GM19238 (cell line): ENCODE data around the gene ZNF141.
"Not testable (repeated sequence)": the region's sequence is repeated elsewhere in the genome, so short reads cannot be mapped to it uniquely, and the experiment has no call there.

Source experiments
- DNase-seq: peaks from one replicate; pipeline ENCODE4 v3.0.0; 2011; ENCODE audit warnings: low spot score; ENCODE audit not compliant: insufficient read length

ZNF141 gene

DNA sequence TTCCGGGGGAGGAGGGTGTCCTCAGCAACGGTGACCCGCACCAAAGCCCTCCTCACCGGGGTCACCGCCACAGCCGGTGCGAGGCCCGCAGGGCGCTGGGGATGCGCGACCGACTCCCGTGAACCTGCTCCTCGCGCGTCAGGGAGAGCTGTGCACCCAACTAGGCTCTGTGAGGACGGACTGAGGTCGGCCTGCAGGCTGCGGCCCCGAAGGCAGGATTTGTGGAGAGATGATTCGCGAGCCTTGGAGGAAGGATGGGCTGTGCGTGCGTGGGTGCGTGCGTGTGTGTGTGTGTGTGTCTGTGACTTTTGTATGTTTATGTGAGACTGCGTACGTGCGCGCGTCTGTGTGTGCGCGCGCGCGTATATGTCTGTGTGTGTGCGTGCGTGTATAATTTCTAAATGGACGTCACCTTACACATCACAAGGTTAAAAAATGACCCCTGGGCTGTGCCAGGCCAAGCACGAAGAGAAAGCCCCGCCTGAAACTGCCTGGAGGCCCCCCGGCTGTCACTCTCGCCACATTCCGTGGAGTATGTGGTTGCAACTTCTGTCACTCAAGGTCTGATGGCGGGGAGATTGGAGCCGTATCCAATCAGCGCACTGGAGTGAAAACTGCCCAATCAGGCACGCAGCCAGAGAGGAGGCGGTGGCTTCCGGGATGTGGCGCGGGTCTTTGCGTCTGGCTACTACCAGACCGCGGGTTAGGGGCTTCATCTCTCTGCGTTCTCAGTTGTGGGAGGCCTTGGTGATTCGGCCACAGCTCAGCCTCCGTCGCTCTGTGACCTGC, at the start of gene ZNF141:
TSS of gene ZNF141 (plus strand) at position 672 of the 789 bp plus-strand sequence. CDS start 170 bp downstream, outside the sequence.
- peak; percentile 98 for DNase-seq

DNA sequence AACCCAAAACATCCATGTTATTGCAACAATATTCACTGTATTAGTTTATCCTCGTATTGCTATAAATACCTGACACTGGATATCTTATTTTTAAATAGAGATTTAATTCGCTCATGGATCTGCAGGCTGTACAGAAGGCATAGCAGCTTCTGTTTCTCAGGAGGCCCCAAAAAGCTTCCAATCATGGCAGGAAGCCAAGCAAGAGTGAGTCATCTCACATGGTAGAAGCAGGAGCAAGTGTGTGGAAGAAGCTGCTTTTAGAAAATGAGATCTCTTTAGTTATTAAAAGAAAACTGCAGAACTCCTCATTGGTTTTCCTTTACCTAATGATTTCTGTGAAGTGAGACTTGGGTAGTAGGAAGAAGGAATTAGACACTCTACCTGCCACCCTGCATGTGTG, 48.7 kb upstream of the ZNF141 start:
- no peak for DNase-seq

DNA sequence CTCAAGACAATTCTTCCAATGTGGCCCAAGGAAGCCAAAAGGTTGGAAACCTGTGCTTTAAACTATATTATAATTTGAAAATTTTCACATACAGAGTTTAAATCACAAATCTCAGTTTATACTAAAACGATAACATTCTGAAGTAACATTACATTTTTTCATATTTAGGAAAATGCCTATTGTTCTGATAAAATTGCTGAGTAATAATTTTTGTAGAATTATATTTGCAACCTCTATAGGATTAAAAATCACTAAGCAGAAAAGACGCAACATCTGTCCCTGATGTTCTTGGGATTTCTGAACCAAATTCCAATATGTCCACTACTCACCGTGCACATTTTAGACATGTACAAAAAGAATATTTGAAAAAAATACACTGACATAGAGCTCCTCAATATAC, 42.9 kb upstream of the ZNF141 start:
- DNase-seq: no peak

DNA sequence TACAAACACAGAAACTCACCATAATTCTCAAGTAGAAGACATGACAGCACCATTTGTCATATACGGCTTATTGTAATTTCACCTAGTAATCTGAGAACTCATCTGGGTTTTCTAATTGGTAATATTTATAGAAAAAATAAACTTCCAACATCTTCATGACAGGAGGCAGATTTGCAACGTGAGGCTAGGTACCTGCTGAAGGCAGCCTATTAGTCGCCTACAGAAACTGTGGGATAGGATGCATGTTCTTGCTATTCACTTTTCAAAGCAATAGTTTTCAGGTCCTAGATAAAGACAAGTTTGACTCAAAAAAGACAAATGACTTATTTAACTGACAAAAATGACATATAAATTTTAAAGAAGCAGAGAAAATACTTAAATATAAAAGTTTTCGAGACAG, 35.2 kb upstream of the ZNF141 start:
- DNase-seq: no peak

DNA sequence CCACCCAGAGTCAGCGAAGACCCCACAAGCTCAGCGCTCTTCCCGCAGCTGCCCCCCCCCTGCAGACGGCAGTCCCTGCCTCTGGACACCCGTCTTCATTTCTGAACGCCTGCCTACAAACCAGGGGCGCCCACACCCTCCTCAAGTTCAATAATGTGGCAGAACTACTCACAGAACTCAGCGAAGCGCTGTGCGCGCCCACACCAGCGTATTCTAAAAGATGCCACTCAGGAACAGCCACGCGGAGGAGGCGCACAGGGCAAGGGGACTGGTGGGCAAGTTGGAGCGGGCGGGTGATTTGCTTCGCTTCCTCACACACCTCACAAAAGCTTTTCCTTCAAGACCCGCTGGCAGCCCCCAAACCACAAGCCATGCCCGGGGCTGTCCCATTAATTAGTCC, 33.1 kb upstream of the ZNF141 start:
- not testable (repeated sequence) for DNase-seq

DNA sequence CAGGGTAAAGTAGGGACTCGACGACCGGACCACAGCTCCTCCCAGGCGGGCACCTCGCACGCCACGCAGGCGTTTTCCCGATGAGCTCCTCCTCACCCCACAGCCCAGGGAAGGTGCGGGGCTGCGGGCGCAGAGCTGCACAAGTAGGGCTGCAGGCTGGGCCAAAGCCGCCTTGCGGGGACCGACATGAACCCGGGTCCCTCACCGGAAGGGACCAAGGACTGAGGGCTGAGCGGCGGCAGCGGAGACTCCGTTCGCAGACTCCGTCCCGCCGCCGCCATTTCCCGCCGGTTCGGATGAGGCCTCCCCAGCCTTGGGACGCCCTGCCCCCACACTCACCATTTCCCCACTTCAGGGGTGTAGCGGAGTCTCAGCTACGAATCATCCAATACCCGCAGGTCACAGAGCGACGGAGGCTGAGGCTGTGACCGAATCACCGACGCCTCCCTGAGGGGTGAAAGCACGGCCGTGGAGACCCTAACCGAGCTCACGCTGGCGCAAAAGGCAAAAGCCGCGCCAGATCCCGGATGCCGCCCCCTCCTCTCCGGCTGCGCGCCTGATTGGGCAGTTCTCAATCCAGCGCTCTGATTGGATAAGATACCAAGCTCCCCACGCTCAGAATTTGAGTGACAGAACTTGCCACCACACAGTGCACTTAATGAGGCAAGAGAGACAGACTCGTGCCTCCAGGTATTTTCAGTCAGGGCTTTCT, 32.5 kb upstream of the ZNF141 start, which contains the start of gene ZNF732:
TSS of gene ZNF732 (minus strand) at position 506 of the 712 bp plus-strand sequence. CDS start at position 342, 164 bp downstream.
- DNase-seq: no peak

DNA sequence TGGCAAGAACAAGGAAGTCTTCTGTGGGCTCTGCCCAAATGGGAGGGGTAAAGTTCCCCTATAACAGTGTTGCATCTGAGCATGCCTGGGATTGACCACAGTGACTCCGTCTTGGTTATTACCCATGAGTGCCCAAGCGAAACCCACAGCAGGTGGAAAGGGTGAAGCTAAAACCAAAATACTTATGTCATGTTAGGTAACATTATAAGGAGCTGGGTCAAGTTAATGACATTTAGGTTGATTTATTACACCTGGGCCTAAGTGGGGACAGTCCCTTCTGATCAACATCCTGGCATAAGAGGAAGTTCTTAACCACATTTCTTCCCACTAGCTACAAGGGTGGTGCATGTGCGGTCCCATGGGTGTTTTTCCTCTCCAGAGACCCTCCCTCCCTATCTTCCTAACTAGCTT, 31.1 kb upstream of the ZNF141 start:
- no peak for DNase-seq

DNA sequence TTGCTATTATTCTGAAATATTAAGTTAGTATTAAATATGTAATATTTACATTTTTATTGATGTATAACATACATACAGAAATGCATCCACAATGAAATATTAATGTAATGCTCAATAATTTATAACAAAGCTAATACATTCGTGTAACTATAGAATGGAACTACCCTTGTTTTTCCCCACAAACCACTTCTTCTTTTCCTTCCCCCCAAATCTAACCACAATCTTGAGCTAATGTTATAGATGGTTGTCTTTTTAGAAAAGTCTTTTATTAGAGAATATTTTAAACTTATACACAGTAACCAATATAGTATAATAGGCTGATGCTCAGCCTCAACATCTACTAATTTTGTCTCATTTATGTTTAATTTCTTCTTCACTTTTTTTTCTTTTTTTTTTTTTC, 27.8 kb upstream of the ZNF141 start:
- no peak for DNase-seq

DNA sequence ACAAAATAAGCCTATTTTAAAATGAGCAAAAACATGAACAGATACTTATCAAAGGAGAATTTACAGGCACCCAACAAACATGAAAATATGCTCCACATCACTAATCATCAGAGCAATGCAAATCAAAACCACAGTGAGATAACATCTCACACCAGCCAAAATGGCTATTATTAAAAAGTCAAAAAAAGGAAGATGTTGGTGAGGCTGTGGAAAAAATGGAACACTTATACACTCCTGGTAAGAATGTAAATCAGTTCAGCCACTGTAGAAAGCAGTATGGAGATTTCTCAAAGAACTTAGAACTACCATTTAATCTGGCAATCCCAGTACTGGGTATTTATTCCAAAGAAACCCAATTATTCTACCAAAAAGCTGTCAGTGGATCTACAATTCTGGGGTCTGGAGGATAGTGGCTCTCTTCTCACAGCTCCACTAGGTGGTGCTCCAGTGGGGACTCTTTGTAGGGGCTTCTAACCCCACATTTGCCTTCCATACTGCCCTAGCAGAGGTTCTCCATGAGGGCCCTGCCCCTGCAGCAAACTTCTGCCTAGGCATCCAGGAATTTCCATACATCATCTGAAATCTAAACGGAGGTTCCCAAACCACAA, 23.2 kb upstream of the ZNF141 start:
- no peak for DNase-seq

DNA sequence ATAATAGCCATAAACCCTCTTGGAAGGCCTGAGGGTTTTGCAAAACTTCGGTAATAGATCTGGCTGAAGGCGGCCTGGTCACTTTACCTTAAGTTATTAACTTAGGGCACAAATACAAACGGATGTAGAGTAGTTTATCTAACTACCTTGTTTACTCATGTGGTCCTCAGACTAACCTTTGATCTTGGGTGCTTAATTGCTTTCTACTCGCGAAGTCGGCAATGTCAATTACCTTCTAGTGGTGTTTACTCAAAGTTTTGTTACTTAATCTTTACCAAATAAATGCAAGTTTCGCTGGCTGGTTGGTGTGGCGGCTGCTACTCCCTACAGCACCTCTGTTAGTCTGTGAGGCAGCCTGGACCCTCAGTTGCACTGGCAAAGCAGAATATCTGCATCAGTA, 8.9 kb upstream of the ZNF141 start:
- DNase-seq: no peak

DNA sequence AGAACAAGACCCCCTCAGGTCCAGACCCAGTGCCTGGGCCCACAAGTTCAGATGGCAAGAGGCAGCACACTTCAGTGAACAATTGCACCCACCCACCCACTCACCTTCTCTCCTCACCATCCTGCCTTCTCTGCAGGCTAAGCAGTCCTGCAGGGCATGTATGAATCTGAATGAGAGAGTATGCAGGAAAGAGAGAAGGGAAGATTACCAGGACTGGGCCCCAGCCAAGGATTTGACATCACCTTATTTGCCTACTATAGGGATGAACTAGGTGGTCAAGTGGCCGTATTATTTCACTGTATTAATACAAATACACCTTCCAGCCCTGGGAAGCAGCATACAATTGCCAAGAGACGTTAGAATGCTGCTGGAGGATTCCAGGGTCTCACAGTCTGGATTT, 2.1 kb upstream of the ZNF141 start:
- no peak for DNase-seq

DNA sequence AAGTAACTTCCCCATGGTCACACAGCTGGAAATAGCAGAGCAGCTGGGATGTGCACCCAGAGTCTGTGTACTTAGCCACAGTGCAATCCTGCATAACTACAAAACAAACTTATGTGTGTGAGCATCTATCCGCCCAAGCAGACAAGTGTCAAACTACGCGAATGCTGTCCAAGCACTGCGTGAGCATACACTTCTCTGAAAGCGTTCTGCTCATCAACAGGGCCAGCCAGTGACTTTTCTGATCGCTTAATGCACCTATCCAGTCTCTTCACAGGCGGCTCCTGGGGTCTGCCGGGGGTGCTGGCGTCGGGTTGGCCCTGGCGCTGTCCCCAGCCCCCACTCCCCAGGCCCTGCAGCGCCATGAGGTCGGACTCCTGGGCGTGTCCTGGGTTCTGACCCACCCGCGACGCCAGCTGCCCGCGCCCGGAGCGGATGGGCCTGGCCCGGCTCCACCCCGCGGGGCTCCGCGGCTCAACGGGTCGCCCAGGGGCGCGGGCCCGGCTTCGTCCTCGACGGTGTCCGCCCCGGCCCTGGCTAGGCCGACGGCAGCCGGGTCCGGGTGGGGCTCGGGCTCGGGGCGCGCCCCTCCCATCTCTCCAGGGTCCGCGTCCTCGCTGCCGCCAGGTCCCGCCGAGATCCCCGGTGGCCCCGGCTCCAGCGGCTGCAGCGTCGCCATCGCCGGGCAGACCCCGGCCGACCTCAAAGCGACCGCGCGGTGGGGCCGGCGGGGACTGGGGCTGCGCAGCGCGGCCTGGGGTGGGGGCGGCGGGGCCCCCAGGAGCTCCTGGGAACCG, 1.3 kb upstream of the ZNF141 start:
- no peak for DNase-seq

DNA sequence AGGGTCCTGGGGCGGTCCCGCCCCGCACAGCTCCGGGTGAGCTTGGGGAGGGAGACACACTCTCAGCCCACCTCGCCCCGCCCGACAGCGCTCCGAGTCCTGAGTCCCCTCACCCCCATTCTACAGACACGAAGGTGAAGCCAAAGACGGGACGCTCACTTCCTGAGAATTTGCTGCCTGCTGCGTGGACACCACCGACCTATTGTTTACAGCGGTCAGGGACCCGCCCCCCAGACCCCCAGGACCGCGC, 796 bp upstream of the ZNF141 start:
- DNase-seq: peak; percentile 13

DNA sequence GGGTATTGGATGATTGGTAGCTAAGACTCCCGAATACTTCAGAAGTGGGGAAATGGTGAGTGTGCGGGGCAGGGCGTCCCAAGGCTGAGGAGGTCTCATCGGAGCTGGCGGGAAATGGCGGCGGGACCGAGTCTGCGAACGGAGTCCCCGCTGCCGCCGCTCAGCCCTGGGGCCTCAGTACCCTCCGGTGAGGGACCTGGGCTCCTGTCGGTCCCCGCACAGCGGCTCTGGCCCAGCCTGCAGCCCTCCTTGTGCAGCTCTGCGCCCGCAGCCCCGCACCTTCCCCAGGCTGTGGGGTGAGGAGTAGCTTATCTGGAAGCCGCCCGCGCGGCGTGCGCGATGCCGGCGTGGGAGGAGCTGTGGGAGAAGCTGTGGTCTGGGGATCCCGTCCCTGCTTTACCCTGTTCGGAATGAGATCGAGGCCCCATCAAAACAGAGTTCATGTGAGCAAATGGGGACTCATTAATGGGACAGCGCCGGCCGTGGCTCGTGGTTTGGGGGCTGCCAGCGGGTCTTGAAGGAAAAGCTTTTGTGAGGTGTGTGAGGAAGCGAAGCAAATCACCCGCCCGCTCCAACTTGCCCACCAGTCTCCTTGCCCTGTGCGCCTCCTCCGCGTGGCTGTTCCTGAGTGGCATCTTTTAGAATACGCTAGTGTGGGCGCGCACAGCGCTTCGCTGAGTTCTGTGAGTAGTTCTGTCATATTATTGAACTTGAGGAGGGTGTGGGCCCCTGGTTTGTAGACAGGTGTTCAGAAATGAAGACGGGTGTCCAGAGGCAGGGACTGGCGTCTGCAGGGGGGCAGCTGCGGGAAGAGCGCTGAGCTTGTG, 531 bp downstream of the ZNF141 start:
- DNase-seq: peak; percentile 3

DNA sequence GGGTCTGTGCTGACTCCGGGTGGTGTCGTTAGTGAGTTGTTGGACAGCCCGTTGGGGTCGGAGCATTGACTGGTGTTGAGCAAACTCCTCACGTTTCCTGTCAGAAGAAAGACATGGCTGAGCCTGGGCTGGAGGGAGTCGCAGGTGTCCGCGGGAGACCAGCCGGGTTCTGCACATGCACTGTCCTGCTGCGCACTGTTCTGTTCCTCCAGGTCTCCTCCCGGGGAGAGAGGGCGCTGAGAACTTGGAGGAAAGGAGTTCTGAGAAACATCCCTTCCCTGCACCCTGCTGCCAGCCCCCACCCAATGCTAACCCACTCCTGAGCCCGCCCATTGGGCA, 1.1 kb downstream of the ZNF141 start:
- DNase-seq: no peak

DNA sequence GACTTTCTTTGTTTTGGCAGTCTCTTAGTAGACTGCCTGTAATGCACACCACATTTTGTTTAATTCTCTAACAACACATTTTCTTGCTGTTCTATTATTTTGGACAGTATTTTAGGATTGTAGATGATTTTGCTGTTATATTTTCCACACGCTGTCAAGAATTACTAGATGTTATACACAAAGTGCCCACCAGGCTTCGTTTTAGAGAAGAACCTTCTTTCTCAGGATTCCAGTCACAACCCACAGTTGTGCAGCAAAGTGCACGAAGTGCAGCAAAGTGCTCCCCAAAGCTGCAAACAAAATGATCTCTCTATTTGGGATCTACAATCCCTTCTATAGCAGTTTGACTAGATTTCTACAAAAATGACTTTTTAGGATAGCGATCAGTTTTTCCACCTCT, 2.4 kb downstream of the ZNF141 start:
- no peak for DNase-seq

DNA sequence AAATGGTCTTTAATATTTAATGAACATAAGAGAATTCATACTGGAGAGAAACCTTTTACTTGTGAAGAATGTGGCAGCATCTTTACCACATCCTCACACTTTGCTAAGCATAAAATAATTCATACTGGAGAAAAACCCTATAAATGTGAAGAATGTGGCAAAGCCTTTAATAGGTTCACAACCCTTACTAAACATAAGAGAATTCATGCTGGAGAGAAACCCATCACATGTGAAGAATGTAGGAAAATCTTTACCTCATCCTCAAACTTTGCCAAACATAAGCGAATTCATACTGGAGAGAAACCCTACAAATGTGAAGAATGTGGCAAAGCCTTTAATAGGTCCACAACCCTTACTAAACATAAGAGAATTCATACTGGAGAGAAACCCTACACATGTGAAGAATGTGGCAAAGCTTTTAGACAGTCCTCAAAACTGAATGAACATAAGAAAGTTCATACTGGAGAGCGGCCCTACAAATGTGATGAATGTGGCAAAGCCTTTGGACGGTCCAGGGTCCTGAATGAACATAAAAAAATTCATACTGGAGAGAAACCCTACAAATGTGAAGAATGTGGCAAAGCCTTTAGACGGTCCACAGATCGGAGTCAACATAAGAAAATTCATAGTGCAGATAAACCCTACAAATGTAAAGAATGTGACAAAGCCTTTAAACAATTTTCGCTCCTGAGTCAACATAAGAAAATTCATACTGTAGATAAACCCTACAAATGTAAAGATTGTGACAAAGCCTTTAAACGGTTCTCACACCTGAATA, 35.6 kb downstream of the ZNF141 start:
- DNase-seq: no peak

DNA sequence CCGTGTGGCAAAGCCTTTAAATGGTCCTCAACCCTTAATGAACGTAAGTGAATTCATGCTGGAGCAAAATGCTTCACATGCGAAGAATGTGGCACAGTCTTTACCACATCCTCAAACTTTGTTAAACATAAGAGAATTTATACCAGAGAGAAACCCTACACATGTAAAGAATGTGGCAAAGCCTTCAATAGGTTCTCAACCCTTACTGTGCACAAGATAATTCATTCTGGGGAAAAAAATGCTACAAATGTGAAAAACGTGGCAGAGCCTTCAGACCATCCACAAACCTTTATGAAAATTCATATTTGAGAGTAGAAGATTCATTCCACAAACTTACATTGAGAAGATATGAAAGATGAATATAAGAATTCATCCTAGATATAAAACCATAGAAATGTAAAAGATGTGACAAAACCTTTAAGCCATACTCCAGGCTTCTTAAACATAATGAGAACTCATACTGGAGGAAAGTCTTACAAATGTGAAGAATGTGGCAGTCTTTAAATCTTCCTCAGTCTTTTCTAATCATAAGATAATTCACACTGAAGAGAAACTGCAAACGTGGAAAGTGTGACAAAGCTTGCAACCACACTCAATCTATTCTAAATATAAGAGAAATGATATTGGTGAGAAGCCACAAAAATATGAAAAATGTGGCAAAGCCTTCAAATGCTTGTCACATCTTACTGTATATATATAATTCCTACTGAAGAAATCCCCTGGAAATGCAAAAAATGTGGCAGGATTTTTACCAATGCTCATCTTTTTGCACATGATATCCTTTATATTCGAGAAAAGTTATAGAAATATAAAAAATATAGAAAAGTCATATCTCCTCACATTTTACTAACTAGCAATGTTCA, 36.9 kb downstream of the ZNF141 start:
- DNase-seq: no peak

DNA sequence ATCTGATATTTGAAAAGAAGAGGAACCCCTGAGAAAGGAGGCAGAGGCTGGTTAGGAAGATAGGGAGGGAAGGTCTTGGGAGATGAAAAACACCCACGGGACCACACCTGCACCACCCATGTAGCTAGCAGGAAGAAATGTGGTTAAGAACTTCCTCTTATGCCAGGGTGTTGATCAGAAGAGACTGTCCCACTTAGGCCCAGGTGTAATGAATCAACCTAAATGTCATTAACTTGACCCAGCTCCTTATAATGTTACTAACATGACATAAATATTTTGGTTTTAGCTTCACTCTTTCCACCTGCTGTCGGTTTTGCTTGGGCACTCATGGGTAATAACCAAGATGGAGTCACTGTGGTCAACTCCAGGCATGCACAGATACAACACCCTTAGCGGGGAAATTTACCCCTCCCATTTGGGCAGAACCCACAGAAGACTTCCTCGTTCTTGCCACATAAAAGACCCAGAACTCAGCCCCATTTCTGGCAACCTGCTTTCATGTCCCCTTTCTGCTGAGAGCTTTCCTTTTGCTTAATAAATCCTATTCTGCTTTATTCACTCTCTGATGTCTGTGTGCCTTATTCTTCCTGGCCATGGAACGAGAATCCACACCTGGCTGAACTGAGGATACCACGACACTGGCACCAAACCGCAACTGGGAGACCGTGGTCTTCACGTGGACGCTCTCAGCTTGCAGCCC, 46.8 kb downstream of the ZNF141 start:
- DNase-seq: no peak
